DND-41 (cell line): ENCODE measurements around the gene NMRK1.

ENCODE experiments used
- ATAC-seq: fragments of 200-7000 bp; cut with Tn5 transposase; 3 replicates; pipeline ENCODE4 v1.9.1; 2021; ENCODE audit warnings: low read depth; ENCODE audit not compliant: insufficient read depth
- DNase-seq: peaks from one replicate; pipeline ENCODE4 v3.0.0-alpha.2; 2020
- H2AFZ ChIP-seq: 2 replicates; pipeline ENCODE4 v1.6.0; 2012; ENCODE audit warnings: low read depth, low read length
- H3K27ac ChIP-seq: 2 replicates; pipeline ENCODE4 v1.5.1; 2012; ENCODE audit warnings: low read length, inconsistent platforms
- H3K27me3 ChIP-seq: fragments of 200-600 bp; sonication (generic); 2 replicates; pipeline ENCODE4 v1.6.0; 2012; ENCODE audit warnings: low read length, mild to moderate bottlenecking, inconsistent platforms; ENCODE audit not compliant: insufficient read depth, poor library complexity
- H3K36me3 ChIP-seq: 2 replicates; pipeline ENCODE4 v1.5.1; 2012; ENCODE audit warnings: low read length, inconsistent platforms; ENCODE audit not compliant: insufficient read depth
- H3K4me1 ChIP-seq: 2 replicates; pipeline ENCODE4 v1.5.1; 2012; ENCODE audit warnings: mild to moderate bottlenecking, low read length; ENCODE audit not compliant: insufficient read depth
- H3K4me2 ChIP-seq: 2 replicates; pipeline ENCODE4 v1.6.0; 2012; ENCODE audit warnings: mild to moderate bottlenecking, moderate library complexity, low read length, inconsistent platforms; ENCODE audit not compliant: insufficient read depth
- H3K4me3 ChIP-seq, 2 experiments: fragments of 200-600 bp in 1 of 2; shearing (Covaris generic) in 1 of 2; 2 replicates each; pipeline ENCODE4 v1.5.1; 2012 to 2016; ENCODE audit warnings: inconsistent platforms in 2 of 2, low read length in 2 of 2, mild to moderate bottlenecking in 2 of 2, low read depth in 1 of 2, moderate library complexity in 1 of 2
- H3K79me2 ChIP-seq: 2 replicates; pipeline ENCODE4 v1.6.0; 2012; ENCODE audit warnings: low read length, inconsistent platforms; ENCODE audit not compliant: insufficient read depth
- H3K9ac ChIP-seq: 2 replicates; pipeline ENCODE4 v1.6.0; 2012; ENCODE audit warnings: low read depth, mild to moderate bottlenecking, inconsistent platforms, low read length, moderate library complexity
- H3K9me3 ChIP-seq: 2 replicates; pipeline ENCODE4 v1.5.1; 2012; ENCODE audit warnings: low read length, moderate library complexity, mild to moderate bottlenecking, inconsistent platforms; ENCODE audit not compliant: insufficient read depth, severe bottlenecking
- H4K20me1 ChIP-seq: 2 replicates; pipeline ENCODE4 v1.6.0; 2012; ENCODE audit warnings: low read length; ENCODE audit not compliant: insufficient read depth
- CTCF ChIP-seq: IDR thresholded peaks from 2 replicates; pipeline ENCODE4 v1.5.1; 2012; ENCODE audit warnings: borderline replicate concordance, low read length, moderate library complexity, mild to moderate bottlenecking; ENCODE audit not compliant: poor library complexity, severe bottlenecking; ENCODE audit errors: extremely low read depth
- EZH2 ChIP-seq: IDR thresholded peaks from 3 replicates; pipeline ENCODE4 v1.6.1; 2012; ENCODE audit warnings: borderline replicate concordance, low read depth, mild to moderate bottlenecking, moderate library complexity, low read length, inconsistent platforms; ENCODE audit not compliant: severe bottlenecking

NMRK1 gene

DNA sequence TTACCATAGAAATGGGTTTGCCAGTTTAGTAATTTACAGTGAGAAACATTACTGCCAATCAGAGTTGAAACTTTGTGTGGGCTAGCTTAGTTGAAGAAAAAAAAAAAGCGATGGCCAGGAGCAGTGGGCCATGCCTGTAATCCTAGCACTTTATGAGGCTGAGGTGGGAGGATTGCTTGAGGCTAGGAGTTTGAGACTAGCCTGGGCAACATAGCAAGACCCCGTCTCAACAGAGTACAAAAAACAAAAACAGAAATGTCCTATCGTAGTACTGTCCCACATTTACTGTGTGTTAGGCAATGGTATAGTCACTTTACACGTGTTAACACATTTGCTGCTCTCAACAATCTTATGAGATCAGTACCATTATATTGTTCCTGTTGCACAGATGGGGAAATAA lies 2.6 kb upstream of the NMRK1 start:
- Histone ChIP-seq H4K20me1 (no peaks in the 10 kb centered on the region; the same call in 1 of the 2 replicates), H3K27ac (no peak overlapping the region), H3K4me2 (peak overlapping the region; percentile 90), H3K79me2 (peaks cover 85% of the 10 kb centered on the region), H3K4me1 (peaks cover 51% of the 10 kb centered on the region), H2AFZ (no peak overlapping the region), H3K9me3 (no peaks in the 10 kb centered on the region), H3K36me3 (no peaks in the 10 kb centered on the region), H3K4me3 (peak overlapping the region in 1 of 2 experiments; percentile 31; a peak in 1 of 4 replicates), H3K27me3 (no peaks in the 10 kb centered on the region), H3K9ac (no peak overlapping the region; the same call in 1 of the 2 replicates)
- TF ChIP-seq CTCF (no peak), EZH2 (no peak)
- no peak for ATAC-seq
- DNase-seq: no peak

- DNase-seq: no peak
- Histone ChIP-seq H3K27ac (peak overlapping the region; percentile 88), H2AFZ (peak overlapping the region; percentile 91), H3K27me3 (no peaks in the 10 kb centered on the region), H3K9me3 (no peaks in the 10 kb centered on the region), H3K9ac (peak overlapping the region; percentile 96), H3K36me3 (no peaks in the 10 kb centered on the region), H3K79me2 (peaks cover 73% of the 10 kb centered on the region), H3K4me3 (peak overlapping the region; percentile 84 to 94; a peak in 3 of 4 replicates), H3K4me1 (peaks cover 54% of the 10 kb centered on the region), H4K20me1 (no peaks in the 10 kb centered on the region), H3K4me2 (peak overlapping the region; percentile 90)
- no peak for TF ChIP-seq CTCF
- TF ChIP-seq EZH2: no peak
- no peak for ATAC-seq
Measured at GRCh38 chr9:75089373-75089766, 1.4 kb upstream of the NMRK1 start.

DNA sequence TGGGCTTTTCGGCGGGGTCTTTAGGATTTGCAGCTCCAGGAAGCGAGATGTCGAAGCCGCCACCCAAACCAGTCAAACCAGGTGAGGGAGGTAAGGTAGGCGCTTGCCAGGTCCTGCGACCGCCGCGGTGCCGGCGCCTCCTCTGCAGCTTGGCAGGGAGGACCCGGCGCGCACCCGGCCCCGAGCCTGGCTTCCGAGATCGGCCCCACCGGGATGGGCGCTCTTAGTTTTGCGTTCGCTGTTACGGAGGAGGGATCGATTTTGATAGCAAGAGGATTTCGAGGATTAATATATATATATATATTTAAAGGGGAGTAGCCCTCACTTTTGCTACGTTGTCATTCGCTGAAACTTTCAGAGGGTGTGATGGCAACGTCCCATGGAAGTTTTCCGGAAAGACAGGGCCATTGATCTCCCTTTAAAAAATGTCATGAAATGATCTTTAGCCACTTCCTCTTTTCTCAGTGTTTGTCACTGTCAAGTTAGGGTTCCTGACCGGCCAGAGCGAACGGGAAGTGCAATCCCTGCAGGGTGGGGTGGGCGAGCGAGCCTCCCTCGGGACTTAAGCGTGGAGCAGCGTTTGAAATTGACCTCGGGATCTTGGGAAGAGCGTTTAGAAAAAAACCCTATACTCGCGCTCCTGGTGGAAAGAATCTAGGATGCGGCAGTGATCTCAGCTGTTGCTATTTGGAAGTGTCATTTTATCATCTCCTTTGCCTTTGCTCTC lies 854 bp upstream of the NMRK1 start:
- DNase-seq: no peak
- TF ChIP-seq CTCF (no peak), EZH2 (no peak)
- peak overlapping the region; percentile 90 for H3K4me2 ChIP-seq
- peak overlapping the region; percentile 91 for H2AFZ ChIP-seq
- peaks cover 67% of the 10 kb centered on the region for H3K79me2 ChIP-seq
- peak; percentile 25 for ATAC-seq
- H3K36me3 ChIP-seq: no peaks in the 10 kb centered on the region
- H3K9me3 ChIP-seq: no peaks in the 10 kb centered on the region
- no peaks in the 10 kb centered on the region for H3K27me3 ChIP-seq
- peak overlapping the region; percentile 96 for H3K9ac ChIP-seq
- no peaks in the 10 kb centered on the region for H4K20me1 ChIP-seq
- H3K27ac ChIP-seq: peak overlapping the region; percentile 88
- peak overlapping the region; percentile 84 to 94 for H3K4me3 ChIP-seq
- H3K4me1 ChIP-seq: peaks cover 50% of the 10 kb centered on the region
